LHCN-M2 (cell line): Measurements from ENCODE around the gene RAET1E. TPM values are rescaled to one million over a fixed set of nuclear protein-coding genes. Genes with fewer than 3 reads are reported as not detected.
A peak's percentile ranks its signal among the peaks of the same experiment; 100 is the strongest.
"Not testable (repeated sequence)": the region's sequence is repeated elsewhere in the genome, so short reads cannot be mapped to it uniquely, and the experiment has no call there.

Experiments used
- DNase-seq: peaks from one replicate; pipeline ENCODE4 v3.0.0-alpha.2; 2012; ENCODE audit warnings: low read depth
- total RNA-seq: library from RNA; depleted of rRNA; stranded (reverse); fragments of >200 nt; gene quantifications from 2 replicates; pipeline ENCODE4 v1.2.3, GENCODE V29; 2014; rRNA removed

Gene RAET1E
- total RNA-seq, 1 experiment from 2014 or later: 1.3 TPM

- DNase-seq: not testable (repeated sequence)
Observed at GRCh38 chr6:149862424-149862738, 35.5 kb downstream of the RAET1E start.

- DNase-seq: no peak
Observed at GRCh38 chr6:149861603-149862423, 36.1 kb downstream of the RAET1E start.

DNA sequence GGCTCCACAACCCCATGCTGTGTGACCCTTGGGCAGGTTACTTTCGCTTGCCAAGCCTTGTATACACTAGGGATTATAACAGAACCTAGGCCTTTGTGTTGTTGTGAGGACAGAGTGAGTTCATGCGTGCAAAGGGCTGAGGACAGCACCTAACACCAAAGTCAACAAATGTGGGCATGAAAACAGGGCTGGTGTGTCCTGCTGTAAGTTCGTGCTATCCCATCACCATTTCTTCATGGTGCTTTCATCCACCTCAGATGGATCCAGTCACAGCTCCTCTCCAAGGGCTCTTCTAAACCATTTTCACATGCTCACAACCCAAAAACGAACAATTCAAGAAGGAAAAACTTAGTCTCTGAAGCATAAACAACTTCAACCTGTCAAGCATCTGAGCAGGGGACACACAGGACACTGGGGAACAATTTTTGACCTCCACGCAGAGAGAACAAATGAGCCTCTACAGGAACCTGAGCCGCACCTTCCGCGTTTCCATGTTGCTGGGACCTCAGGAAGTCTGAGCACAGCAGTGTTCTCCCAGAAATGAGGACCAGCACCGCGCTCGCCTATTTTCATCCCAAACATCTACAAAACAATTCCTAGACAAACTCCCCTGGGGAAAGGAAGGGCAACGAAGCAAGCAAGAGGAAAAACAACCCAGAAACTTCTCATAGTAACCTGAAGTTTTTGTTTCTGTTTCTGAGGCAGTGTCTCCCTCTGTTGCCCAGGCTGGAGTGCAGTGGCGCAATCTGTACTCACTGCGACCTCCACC is 36.9 kb downstream of the RAET1E start:
- no peak for DNase-seq

DNA sequence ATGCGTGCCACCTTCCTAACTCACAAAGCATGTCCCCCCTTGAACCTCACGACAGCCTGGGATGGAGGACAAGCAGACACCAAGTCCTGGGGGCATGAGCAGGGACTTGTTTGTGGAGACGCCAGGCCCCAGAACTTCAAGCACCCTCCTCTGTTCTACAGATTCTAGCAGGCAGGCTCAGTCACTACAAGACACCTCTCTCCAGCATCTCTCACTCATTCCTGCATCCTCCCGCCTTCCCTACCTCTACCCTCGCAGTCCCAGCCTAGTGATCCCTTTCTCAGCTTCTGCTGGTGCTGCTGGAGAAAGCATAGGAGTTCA is 37.4 kb downstream of the RAET1E start:
- DNase-seq: no peak

GRCh38 chr6:149859938-149860337 is 38.0 kb downstream of the RAET1E start:
- DNase-seq: no peak

DNA sequence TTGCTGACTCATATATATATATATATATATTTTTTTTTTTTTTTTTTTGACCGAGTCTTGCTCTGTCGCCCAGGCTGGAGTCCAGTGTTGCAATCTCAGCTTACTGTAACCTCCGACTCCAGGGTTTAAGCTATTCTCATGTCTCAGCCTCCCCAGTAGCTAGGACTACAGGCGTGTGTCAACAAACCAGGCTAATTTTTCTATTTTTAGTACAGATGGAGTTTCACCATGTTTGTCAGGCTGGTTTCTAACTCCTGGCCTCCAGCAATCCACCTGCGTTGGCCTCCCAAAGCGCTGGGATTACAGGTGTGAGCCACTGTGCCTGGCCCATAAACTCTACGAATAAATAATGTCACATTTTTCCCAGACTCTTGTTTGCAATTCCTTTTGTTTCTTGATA is 38.5 kb downstream of the RAET1E start:
- DNase-seq: peak; percentile 85

DNA sequence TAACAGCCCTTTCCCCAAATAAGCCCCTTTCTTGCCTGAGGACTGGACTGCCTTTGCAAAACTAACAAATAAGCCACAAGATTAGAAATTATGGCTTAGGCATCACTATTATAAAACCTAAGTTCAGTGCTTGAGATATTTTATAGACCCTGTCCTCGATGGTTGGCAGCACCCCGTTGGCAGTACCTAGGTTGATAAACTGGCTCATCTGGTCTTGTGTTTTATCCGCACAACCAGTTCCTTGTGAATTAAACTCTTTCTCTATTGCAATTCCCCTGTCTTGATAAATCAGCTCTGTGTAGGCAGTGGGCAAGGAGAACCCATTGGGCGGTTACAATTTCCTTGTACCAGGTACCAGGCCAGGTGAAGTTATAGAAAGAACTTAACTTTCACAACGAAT is 40.4 kb downstream of the RAET1E start:
- no peak for DNase-seq

- no peak for DNase-seq
Observed at GRCh38 chr6:149856256-149856994, 41.5 kb downstream of the RAET1E start.

DNA sequence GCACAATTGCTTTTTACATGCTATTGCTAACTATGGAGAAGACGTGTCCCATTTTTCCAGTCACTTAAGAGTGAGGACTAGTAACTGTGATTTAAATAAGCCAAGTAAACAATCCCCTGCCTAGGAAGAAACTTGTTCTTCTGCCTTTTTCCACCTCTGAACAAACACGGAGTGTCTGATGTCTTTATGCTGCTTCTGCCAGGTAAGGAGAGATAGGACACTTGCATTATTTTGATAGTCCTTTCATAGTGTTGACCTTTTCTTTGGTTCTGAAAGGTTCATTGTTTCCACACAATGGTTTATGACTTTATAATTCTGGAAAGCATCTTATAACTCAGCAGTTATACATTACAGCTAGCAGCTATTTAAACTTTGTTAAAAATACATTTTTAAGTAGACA is 42.2 kb downstream of the RAET1E start:
- DNase-seq: no peak

GRCh38 chr6:149855040-149855654 is 42.8 kb downstream of the RAET1E start:
- DNase-seq: peak; percentile 82

DNA sequence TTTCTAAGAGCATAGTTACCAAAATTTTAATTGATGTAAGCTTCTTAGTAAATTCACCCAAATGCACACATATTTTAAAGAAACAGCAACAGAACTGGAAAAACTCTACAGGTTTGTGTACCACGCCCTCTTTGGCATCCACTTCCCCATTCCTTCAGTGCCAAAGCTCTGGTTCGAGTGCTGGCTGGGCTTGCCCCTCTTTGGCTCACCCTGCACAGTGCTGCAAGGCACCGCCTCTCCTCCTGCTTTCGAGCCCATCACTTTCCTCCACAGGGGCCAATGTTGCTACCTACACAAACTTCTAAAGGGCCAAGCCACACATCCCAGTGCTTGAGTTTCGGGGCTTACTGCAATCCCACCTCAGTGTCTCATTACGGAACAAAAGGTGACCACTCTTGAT is 43.4 kb downstream of the RAET1E start:
- no peak for DNase-seq

GRCh38 chr6:149854017-149854416 is 43.9 kb downstream of the RAET1E start:
- not testable (repeated sequence) for DNase-seq

DNA sequence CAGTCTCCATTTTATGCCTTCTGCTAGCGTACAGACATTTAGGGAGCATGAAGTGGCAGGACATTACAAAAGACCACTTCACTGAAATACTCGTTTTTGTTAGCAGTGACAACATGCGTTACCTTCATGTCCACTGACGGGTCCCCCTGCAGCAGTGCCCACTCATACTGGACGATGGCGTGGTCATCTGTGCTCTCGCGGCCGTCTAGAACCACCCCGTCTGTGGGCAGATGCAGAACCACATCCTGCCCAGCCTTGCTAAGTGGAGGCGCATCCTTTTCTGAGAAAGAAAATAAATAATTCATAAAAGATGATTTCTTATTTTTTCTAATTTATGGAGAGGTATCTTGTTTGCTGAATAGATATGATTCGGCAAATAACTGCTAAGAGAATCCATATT is 45.0 kb downstream of the RAET1E start:
- DNase-seq: no peak

GRCh38 chr6:149852180-149852579 is 45.7 kb downstream of the RAET1E start:
- no peak for DNase-seq

- DNase-seq: peak; percentile 49
Observed at GRCh38 chr6:149851461-149852110, 46.3 kb downstream of the RAET1E start.

- not testable (repeated sequence) for DNase-seq
Observed at GRCh38 chr6:149848343-149848742, 49.6 kb downstream of the RAET1E start.

Other genes with a start within 250 kb of the RAET1E start
- 20.6 and 23.3 TPM in 2 replicates for gene KATNA1, start 249.4 kb downstream of the RAET1E start, total RNA-seq
- gene LATS1, start 180.0 kb downstream of the RAET1E start, total RNA-seq: 11.9 and 17.1 TPM in 2 replicates
- 57.9 and 76.0 TPM in 2 replicates for gene NUP43, start 151.6 kb downstream of the RAET1E start, total RNA-seq
- 134 and 163 TPM in 2 replicates for gene PCMT1, start 148.4 kb downstream of the RAET1E start, total RNA-seq
- 46.6 and 50.9 TPM in 2 replicates for gene LRP11, start 33.8 kb downstream of the RAET1E start, total RNA-seq
- gene RAET1G, start 25.0 kb upstream of the RAET1E start, total RNA-seq: 1.2 and 1.3 TPM in 2 replicates
- 7.6 and 8.1 TPM in 2 replicates for gene ULBP2, start 43.9 kb upstream of the RAET1E start, total RNA-seq
- gene ULBP1, start 65.8 kb upstream of the RAET1E start, total RNA-seq: 0.13 and 0.29 TPM in 2 replicates
- gene RAET1L, start 127.4 kb upstream of the RAET1E start, total RNA-seq: not detected in 2 replicates
- 10.7 and 11.0 TPM in 2 replicates for gene ULBP3, start 171.0 kb upstream of the RAET1E start, total RNA-seq
- gene PPP1R14C, start 244.9 kb upstream of the RAET1E start, total RNA-seq: not detected in 2 replicates